GM12878 (cell line): Measurements from ENCODE around the gene CERKL. TPM values are rescaled to one million over a fixed set of nuclear protein-coding genes. Genes with fewer than 3 reads are reported as not detected.

Source experiments
- ATAC-seq: fragments of 200-7000 bp; cut with Tn5 transposase; 3 replicates; pipeline ENCODE4 v1.9.1; 2020; ENCODE audit warnings: mild to moderate bottlenecking, moderate library complexity
- BruUV-seq: library from RNA; stranded (reverse); fragments of 400-500 nt; replicated peaks from 2 replicates; lab custom pipeline; 2021; lab: Mats Ljungman, UMichigan
- CTCF ChIA-PET: fragments of 300-600 bp; sonication (Branson Sonifier 250); formaldehyde crosslinking; extraction: SDS; loops from one replicate; lab custom pipeline; 2021; ENCODE audit warnings: inconsistent platforms; lab: Yijun Ruan, JAX
- POLR2A ChIA-PET: fragments of 350-600 bp; formaldehyde crosslinking; extraction: SDS; loops from one replicate; lab custom pipeline; 2021; ENCODE audit warnings: inconsistent platforms; lab: Charles Lee
- RAD21 ChIA-PET: fragments of 300-600 bp; sonication (Branson Sonifier 250); formaldehyde crosslinking; loops from one replicate; lab custom pipeline; 2023; ENCODE audit warnings: antibody characterized with exemption; ENCODE audit not compliant: unreplicated experiment; lab: Charles Lee
- SMC1A ChIA-PET: fragments of 300-600 bp; sonication (Branson Sonifier 250); formaldehyde crosslinking; loops from one replicate; lab custom pipeline; 2023; ENCODE audit not compliant: unreplicated experiment, uncharacterized antibody; lab: Charles Lee
- DNase-seq: peaks from one replicate; pipeline ENCODE4 v3.0.0-alpha.2; 2011; ENCODE audit warnings: low read depth, low spot score
- FAIRE-seq: peaks from 3 replicates; lab custom pipeline; 2011; peaks lifted over from hg19 to GRCh38; lab: Jason Lieb, UNC
- H2AFZ ChIP-seq: 2 replicates; pipeline ENCODE4 v1.6.0; 2011; ENCODE audit warnings: low read depth, low read length, control low read depth; ENCODE audit not compliant: control insufficient read depth
- H3K27ac ChIP-seq: 2 replicates; pipeline ENCODE4 v1.5.1; 2011; ENCODE audit warnings: control low read depth; ENCODE audit not compliant: control insufficient read depth, insufficient read depth
- H3K27me3 ChIP-seq, 2 experiments: replicated peaks in 1 of 2; 2 replicates each; pipeline versions ENCODE4 v1.6.0 to v1.6.1; 2011; ENCODE audit warnings: low read length in 1 of 2; ENCODE audit not compliant: control insufficient read depth in 2 of 2, insufficient read depth in 2 of 2
- H3K36me3 ChIP-seq, 2 experiments: 2 replicates each; pipeline ENCODE4 v1.5.1; 2011; ENCODE audit warnings: low read length in 1 of 2; ENCODE audit not compliant: control insufficient read depth in 2 of 2, insufficient read depth in 2 of 2
- H3K4me1 ChIP-seq: 2 replicates; pipeline ENCODE4 v1.6.1; 2011; ENCODE audit warnings: mild to moderate bottlenecking, low read length, moderate library complexity, mixed read lengths; ENCODE audit not compliant: control insufficient read depth, insufficient read depth
- H3K4me2 ChIP-seq: 2 replicates; pipeline ENCODE4 v1.6.0; 2011; ENCODE audit warnings: control low read depth; ENCODE audit not compliant: control insufficient read depth, insufficient read depth
- H3K4me3 ChIP-seq: fragments of 200-600 bp; sonication (generic); 2 replicates; pipeline ENCODE4 v1.5.1; 2016
- H3K79me2 ChIP-seq: 2 replicates; pipeline ENCODE4 v1.6.0; 2011; ENCODE audit warnings: low read length; ENCODE audit not compliant: control insufficient read depth, insufficient read depth
- H3K9ac ChIP-seq: 2 replicates; pipeline ENCODE4 v1.8.0; 2011; ENCODE audit warnings: low read length, control low read depth, mixed read lengths; ENCODE audit not compliant: control insufficient read depth, insufficient read depth
- H3K9me3 ChIP-seq: replicated peaks from 3 replicates; pipeline ENCODE4 v1.5.1; 2011; ENCODE audit warnings: mild to moderate bottlenecking, low read length; ENCODE audit not compliant: control insufficient read depth, insufficient read depth
- H4K20me1 ChIP-seq: 2 replicates; pipeline ENCODE4 v1.6.0; 2011; ENCODE audit not compliant: control insufficient read depth, insufficient read depth
- CEBPZ ChIP-seq: fragments of 150-350 bp; IDR thresholded peaks from 2 replicates; pipeline ENCODE4 v1.6.1; 2016; ENCODE audit warnings: low read depth, low read length
- MTA2 ChIP-seq: fragments of 450-650 bp; IDR thresholded peaks from 2 replicates; pipeline ENCODE4 v1.6.1; 2016; ENCODE audit warnings: low read depth, mild to moderate bottlenecking, moderate library complexity
- NFXL1 ChIP-seq: fragments of 450-650 bp; IDR thresholded peaks from 2 replicates; pipeline ENCODE4 v1.6.1; 2017; ENCODE audit warnings: antibody characterized with exemption, mild to moderate bottlenecking, borderline replicate concordance
- ZNF207 ChIP-seq: fragments of 450-650 bp; IDR thresholded peaks from 2 replicates; pipeline ENCODE4 v1.6.1; 2014; ENCODE audit warnings: antibody characterized with exemption, mild to moderate bottlenecking, borderline replicate concordance
- ZNF217 ChIP-seq: fragments of 450-650 bp; IDR thresholded peaks from 2 replicates; pipeline ENCODE4 v1.6.1; 2017; ENCODE audit warnings: antibody characterized with exemption, mild to moderate bottlenecking
- WGBS: methylation state at CpG from one replicate; pipeline ENCODE4 v1.1.6; 2016; ENCODE audit warnings: low lambda C conversion rate; ENCODE audit not compliant: insufficient replicate concordance, insufficient coverage; ENCODE audit errors: missing lambda C conversion rate; 5-methylcytosine and 5-hydroxymethylcytosine counted together
- in situ Hi-C: fragments of 300-500 bp; cut with MboI; formaldehyde crosslinking; loops from 9 replicates; pipeline ENCODE4 v1.14.3; 2018; ENCODE audit warnings: mixed read lengths
- intact Hi-C: fragments of 100-400 bp; cut with micrococcal nuclease; formaldehyde crosslinking; loops from one replicate; pipeline ENCODE4 v1.14.2; 2022; ENCODE audit not compliant: unreplicated experiment
- polyA plus RNA-seq, 11 experiments: library from polyadenylated mRNA; depleted of rRNA in 4 of 11; unstranded in 6 of 11; stranded (reverse) in 5 of 11; fragments of >200 nt; fragmentation: Nextera tagmentation in 4 of 11; fragmentation: Illumina TruSeq in 1 of 11; extraction: Ambion mirVana in 4 of 11; extraction: Trizol in 1 of 11; gene quantifications; 1 replicate in 1 of 11; 2 replicates in 10 of 11; pipeline versions ENCODE4 v1.2.1 to v1.2.3, GENCODE V29; 2011 to 2016; ENCODE audit warnings: inconsistent platforms in 2 of 11, missing spikeins in 2 of 11, low read depth in 1 of 11
- total RNA-seq, 4 experiments: library from RNA; depleted of rRNA in 3 of 4; stranded (reverse); fragments of >200 nt in 3 of 4; fragmentation: Illumina TruSeq in 1 of 4; extraction: Trizol in 1 of 4; gene quantifications; 2 replicates each; pipeline versions ENCODE4 v1.2.1 to v1.2.3, GENCODE V29; 2013 to 2021
- TF ChIP-seq, protein P1 (sequence below): fragments of 450-650 bp; IDR thresholded peaks from 2 replicates; pipeline ENCODE4 v1.6.1; 2016; ENCODE audit warnings: mild to moderate bottlenecking, moderate library complexity, borderline replicate concordance
- TF ChIP-seq, protein P2 (sequence below): IDR thresholded peaks from 2 replicates; pipeline ENCODE4 v1.6.1; 2011; ENCODE audit warnings: low read depth, low read length, improper control_type of control experiment, borderline replicate concordance

CERKL gene
- total and polyA plus RNA-seq, 10 of the 15 experiments (the other 5 are each of a cell fraction or from before 2014, with no cell fraction given) = 0.05 to 23.0 (median 6.0) TPM; not detected in 2

DNA sequence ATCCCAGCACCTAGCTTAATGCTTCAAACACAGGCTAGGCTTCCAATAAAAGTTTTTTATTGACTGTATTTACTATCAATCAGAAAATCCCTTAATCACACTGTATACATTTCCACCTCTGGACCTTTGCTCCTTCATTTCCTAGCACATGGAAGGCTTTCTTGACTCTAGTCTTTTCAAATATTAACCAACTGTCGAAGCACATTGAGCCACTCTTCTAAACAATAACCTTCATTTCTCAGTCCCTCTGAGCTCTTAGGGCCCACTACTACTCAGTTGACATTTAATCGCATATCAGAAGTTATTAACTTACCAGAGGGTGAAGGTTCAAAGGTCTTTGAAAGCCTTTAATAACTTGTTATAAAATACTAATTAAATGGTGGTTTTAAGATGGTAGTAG lies 37.4 kb downstream of the CERKL start:
- H3K9me3 ChIP-seq = no peaks in the 10 kb centered on the region
- ChIA-PET RAD21 (no interaction called here), SMC1A (interaction anchor here (0.8 kb wide), 1 partner anchor 28 kb away, joined by 3 read pairs; no protein-coding TSS in a partner anchor), POLR2A (no interaction called here), CTCF (no interaction called here)
- H3K27ac ChIP-seq = no peak overlapping the region
- H3K79me2 ChIP-seq = no peaks in the 10 kb centered on the region
- H4K20me1 ChIP-seq = no peaks in the 10 kb centered on the region
- no peak for TF ChIP-seq NFXL1
- TF ChIP-seq MTA2 = no peak
- TF ChIP-seq, protein P1, sequence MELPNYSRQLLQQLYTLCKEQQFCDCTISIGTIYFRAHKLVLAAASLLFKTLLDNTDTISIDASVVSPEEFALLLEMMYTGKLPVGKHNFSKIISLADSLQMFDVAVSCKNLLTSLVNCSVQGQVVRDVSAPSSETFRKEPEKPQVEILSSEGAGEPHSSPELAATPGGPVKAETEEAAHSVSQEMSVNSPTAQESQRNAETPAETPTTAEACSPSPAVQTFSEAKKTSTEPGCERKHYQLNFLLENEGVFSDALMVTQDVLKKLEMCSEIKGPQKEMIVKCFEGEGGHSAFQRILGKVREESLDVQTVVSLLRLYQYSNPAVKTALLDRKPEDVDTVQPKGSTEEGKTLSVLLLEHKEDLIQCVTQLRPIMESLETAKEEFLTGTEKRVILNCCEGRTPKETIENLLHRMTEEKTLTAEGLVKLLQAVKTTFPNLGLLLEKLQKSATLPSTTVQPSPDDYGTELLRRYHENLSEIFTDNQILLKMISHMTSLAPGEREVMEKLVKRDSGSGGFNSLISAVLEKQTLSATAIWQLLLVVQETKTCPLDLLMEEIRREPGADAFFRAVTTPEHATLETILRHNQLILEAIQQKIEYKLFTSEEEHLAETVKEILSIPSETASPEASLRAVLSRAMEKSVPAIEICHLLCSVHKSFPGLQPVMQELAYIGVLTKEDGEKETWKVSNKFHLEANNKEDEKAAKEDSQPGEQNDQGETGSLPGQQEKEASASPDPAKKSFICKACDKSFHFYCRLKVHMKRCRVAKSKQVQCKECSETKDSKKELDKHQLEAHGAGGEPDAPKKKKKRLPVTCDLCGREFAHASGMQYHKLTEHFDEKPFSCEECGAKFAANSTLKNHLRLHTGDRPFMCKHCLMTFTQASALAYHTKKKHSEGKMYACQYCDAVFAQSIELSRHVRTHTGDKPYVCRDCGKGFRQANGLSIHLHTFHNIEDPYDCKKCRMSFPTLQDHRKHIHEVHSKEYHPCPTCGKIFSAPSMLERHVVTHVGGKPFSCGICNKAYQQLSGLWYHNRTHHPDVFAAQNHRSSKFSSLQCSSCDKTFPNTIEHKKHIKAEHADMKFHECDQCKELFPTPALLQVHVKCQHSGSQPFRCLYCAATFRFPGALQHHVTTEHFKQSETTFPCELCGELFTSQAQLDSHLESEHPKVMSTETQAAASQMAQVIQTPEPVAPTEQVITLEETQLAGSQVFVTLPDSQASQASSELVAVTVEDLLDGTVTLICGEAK = no peak
- TF ChIP-seq ZNF217 = no peak
- TF ChIP-seq CEBPZ = no peak
- TF ChIP-seq ZNF207 = no peak
- TF ChIP-seq, protein P2, sequence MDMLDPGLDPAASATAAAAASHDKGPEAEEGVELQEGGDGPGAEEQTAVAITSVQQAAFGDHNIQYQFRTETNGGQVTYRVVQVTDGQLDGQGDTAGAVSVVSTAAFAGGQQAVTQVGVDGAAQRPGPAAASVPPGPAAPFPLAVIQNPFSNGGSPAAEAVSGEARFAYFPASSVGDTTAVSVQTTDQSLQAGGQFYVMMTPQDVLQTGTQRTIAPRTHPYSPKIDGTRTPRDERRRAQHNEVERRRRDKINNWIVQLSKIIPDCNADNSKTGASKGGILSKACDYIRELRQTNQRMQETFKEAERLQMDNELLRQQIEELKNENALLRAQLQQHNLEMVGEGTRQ = no peak
- H3K4me1 ChIP-seq = no peaks in the 10 kb centered on the region
- no peaks in the 10 kb centered on the region for H3K36me3 ChIP-seq
- intact Hi-C loops (no loop called here), in situ Hi-C loops (no loop called here)
- FAIRE-seq (no peak), DNase-seq (no peak), ATAC-seq (no peak)
- no peak overlapping the region for H2AFZ ChIP-seq
- H3K27me3 ChIP-seq = peaks cover 0 to 5% of the 10 kb centered on the region in 2 experiments; a peak in 2 of 4 replicates
- WGBS = 52% methylated on average over 2 of the region's 2 CpGs
- H3K4me2 ChIP-seq = no peak overlapping the region
- no peak overlapping the region for H3K4me3 ChIP-seq
- H3K9ac ChIP-seq = no peak overlapping the region
- BruUV-seq = no TSS peak
